GM12878 (cell line): ENCODE results near the gene RANBP1. TPM values are rescaled to one million over a fixed set of nuclear protein-coding genes. Genes with fewer than 3 reads are reported as not detected.

Experiments used
- ATAC-seq: fragments of 200-7000 bp; cut with Tn5 transposase; 3 replicates; pipeline ENCODE4 v1.9.1; 2020; ENCODE audit warnings: mild to moderate bottlenecking, moderate library complexity
- BruUV-seq: library from RNA; stranded (reverse); fragments of 400-500 nt; replicated peaks from 2 replicates; lab custom pipeline; 2021; lab: Mats Ljungman, UMichigan
- CTCF ChIA-PET: fragments of 300-600 bp; sonication (Branson Sonifier 250); formaldehyde crosslinking; extraction: SDS; loops from one replicate; lab custom pipeline; 2021; ENCODE audit warnings: inconsistent platforms; lab: Yijun Ruan, JAX
- POLR2A ChIA-PET: fragments of 350-600 bp; formaldehyde crosslinking; extraction: SDS; loops from one replicate; lab custom pipeline; 2021; ENCODE audit warnings: inconsistent platforms; lab: Charles Lee
- RAD21 ChIA-PET: fragments of 300-600 bp; sonication (Branson Sonifier 250); formaldehyde crosslinking; loops from one replicate; lab custom pipeline; 2023; ENCODE audit warnings: antibody characterized with exemption; ENCODE audit not compliant: unreplicated experiment; lab: Charles Lee
- SMC1A ChIA-PET: fragments of 300-600 bp; sonication (Branson Sonifier 250); formaldehyde crosslinking; loops from one replicate; lab custom pipeline; 2023; ENCODE audit not compliant: unreplicated experiment, uncharacterized antibody; lab: Charles Lee
- DNase-seq: peaks from one replicate; pipeline ENCODE4 v3.0.0-alpha.2; 2011; ENCODE audit warnings: low read depth, low spot score
- FAIRE-seq: peaks from 3 replicates; lab custom pipeline; 2011; peaks lifted over from hg19 to GRCh38; lab: Jason Lieb, UNC
- H2AFZ ChIP-seq: 2 replicates; pipeline ENCODE4 v1.6.0; 2011; ENCODE audit warnings: low read depth, low read length, control low read depth; ENCODE audit not compliant: control insufficient read depth
- H3K27ac ChIP-seq: 2 replicates; pipeline ENCODE4 v1.5.1; 2011; ENCODE audit warnings: control low read depth; ENCODE audit not compliant: control insufficient read depth, insufficient read depth
- H3K27me3 ChIP-seq, 2 experiments: replicated peaks in 1 of 2; 2 replicates each; pipeline versions ENCODE4 v1.6.0 to v1.6.1; 2011; ENCODE audit warnings: low read length in 1 of 2; ENCODE audit not compliant: control insufficient read depth in 2 of 2, insufficient read depth in 2 of 2
- H3K36me3 ChIP-seq, 2 experiments: 2 replicates each; pipeline ENCODE4 v1.5.1; 2011; ENCODE audit warnings: low read length in 1 of 2; ENCODE audit not compliant: control insufficient read depth in 2 of 2, insufficient read depth in 2 of 2
- H3K4me1 ChIP-seq: 2 replicates; pipeline ENCODE4 v1.6.1; 2011; ENCODE audit warnings: mild to moderate bottlenecking, low read length, moderate library complexity, mixed read lengths; ENCODE audit not compliant: control insufficient read depth, insufficient read depth
- H3K4me2 ChIP-seq: 2 replicates; pipeline ENCODE4 v1.6.0; 2011; ENCODE audit warnings: control low read depth; ENCODE audit not compliant: control insufficient read depth, insufficient read depth
- H3K4me3 ChIP-seq: fragments of 200-600 bp; sonication (generic); 2 replicates; pipeline ENCODE4 v1.5.1; 2016
- H3K79me2 ChIP-seq: 2 replicates; pipeline ENCODE4 v1.6.0; 2011; ENCODE audit warnings: low read length; ENCODE audit not compliant: control insufficient read depth, insufficient read depth
- H3K9ac ChIP-seq: 2 replicates; pipeline ENCODE4 v1.8.0; 2011; ENCODE audit warnings: low read length, control low read depth, mixed read lengths; ENCODE audit not compliant: control insufficient read depth, insufficient read depth
- H3K9me3 ChIP-seq: replicated peaks from 3 replicates; pipeline ENCODE4 v1.5.1; 2011; ENCODE audit warnings: mild to moderate bottlenecking, low read length; ENCODE audit not compliant: control insufficient read depth, insufficient read depth
- H4K20me1 ChIP-seq: 2 replicates; pipeline ENCODE4 v1.6.0; 2011; ENCODE audit not compliant: control insufficient read depth, insufficient read depth
- ATF3 ChIP-seq: IDR thresholded peaks from 2 replicates; pipeline ENCODE4 v1.6.1; 2011; ENCODE audit warnings: low read depth, mild to moderate bottlenecking, low read length, moderate library complexity, borderline replicate concordance; ENCODE audit errors: extremely low read depth
- BRCA1 ChIP-seq: IDR thresholded peaks from 2 replicates; pipeline ENCODE4 v1.6.1; 2011; ENCODE audit warnings: low read depth, low read length, improper control_type of control experiment
- CBFB ChIP-seq: IDR thresholded peaks from 2 replicates; pipeline ENCODE4 v1.6.1; 2016; ENCODE audit warnings: antibody characterized with exemption, low read depth
- IKZF1 ChIP-seq: fragments of 450-650 bp; conservative IDR thresholded peaks from 2 replicates; pipeline ENCODE4 v1.6.1; 2017; ENCODE audit warnings: antibody characterized with exemption, mild to moderate bottlenecking
- MEF2A ChIP-seq: IDR thresholded peaks from 2 replicates; pipeline ENCODE4 v1.6.1; 2011; ENCODE audit warnings: low read depth, mild to moderate bottlenecking, low read length, moderate library complexity; ENCODE audit not compliant: insufficient read depth
- MYB ChIP-seq: fragments of 150-350 bp; IDR thresholded peaks from 2 replicates; pipeline ENCODE4 v1.6.1; 2014; ENCODE audit warnings: mild to moderate bottlenecking, low read depth, low read length, borderline replicate concordance
- MYC ChIP-seq: IDR thresholded peaks from 2 replicates; pipeline ENCODE4 v1.6.1; 2011; ENCODE audit warnings: mild to moderate bottlenecking, low read length, moderate library complexity, inconsistent platforms; ENCODE audit not compliant: insufficient read depth, insufficient replicate concordance, insufficient read length, severe bottlenecking
- NFYB ChIP-seq: IDR thresholded peaks from 2 replicates; pipeline ENCODE4 v1.6.1; 2011; ENCODE audit warnings: low read depth, mild to moderate bottlenecking, low read length, improper control_type of control experiment, moderate library complexity; ENCODE audit not compliant: insufficient read depth
- RAD21 ChIP-seq: IDR thresholded peaks from 2 replicates; pipeline ENCODE4 v1.6.1; 2011; ENCODE audit warnings: mild to moderate bottlenecking, low read depth, low read length, moderate library complexity; ENCODE audit not compliant: insufficient read depth
- SMAD1 ChIP-seq: fragments of 450-650 bp; IDR thresholded peaks from 2 replicates; pipeline ENCODE4 v1.6.1; 2018; ENCODE audit warnings: mild to moderate bottlenecking, low read depth; ENCODE audit not compliant: partially characterized antibody
- SMARCA5 ChIP-seq: fragments of 450-650 bp; IDR thresholded peaks from 2 replicates; pipeline ENCODE4 v1.6.1; 2017; ENCODE audit warnings: mild to moderate bottlenecking
- SPI1 ChIP-seq: IDR thresholded peaks from 2 replicates; pipeline ENCODE4 v1.6.1; 2011; ENCODE audit warnings: low read depth, mild to moderate bottlenecking, low read length, moderate library complexity, borderline replicate concordance; ENCODE audit not compliant: insufficient read depth
- SREBF2 ChIP-seq: IDR thresholded peaks from 2 replicates; pipeline ENCODE4 v1.6.1; 2012; ENCODE audit warnings: mild to moderate bottlenecking, low read length
- STAT3 ChIP-seq: IDR thresholded peaks from 2 replicates; pipeline ENCODE4 v1.6.1; 2011; ENCODE audit warnings: low read depth, low read length, improper control_type of control experiment
- ZSCAN29 ChIP-seq: fragments of 450-650 bp; IDR thresholded peaks from 2 replicates; pipeline ENCODE4 v1.6.1; 2017; ENCODE audit warnings: mild to moderate bottlenecking, moderate library complexity
- WGBS: methylation state at CpG from one replicate; pipeline ENCODE4 v1.1.6; 2016; ENCODE audit warnings: low lambda C conversion rate; ENCODE audit not compliant: insufficient replicate concordance, insufficient coverage; ENCODE audit errors: missing lambda C conversion rate; 5-methylcytosine and 5-hydroxymethylcytosine counted together
- in situ Hi-C: fragments of 300-500 bp; cut with MboI; formaldehyde crosslinking; loops from 9 replicates; pipeline ENCODE4 v1.14.3; 2018; ENCODE audit warnings: mixed read lengths
- intact Hi-C: fragments of 100-400 bp; cut with micrococcal nuclease; formaldehyde crosslinking; loops from one replicate; pipeline ENCODE4 v1.14.2; 2022; ENCODE audit not compliant: unreplicated experiment
- polyA plus RNA-seq, 11 experiments: library from polyadenylated mRNA; depleted of rRNA in 4 of 11; unstranded in 6 of 11; stranded (reverse) in 5 of 11; fragments of >200 nt; fragmentation: Nextera tagmentation in 4 of 11; fragmentation: Illumina TruSeq in 1 of 11; extraction: Ambion mirVana in 4 of 11; extraction: Trizol in 1 of 11; gene quantifications; 1 replicate in 1 of 11; 2 replicates in 10 of 11; pipeline versions ENCODE4 v1.2.1 to v1.2.3, GENCODE V29; 2011 to 2016; ENCODE audit warnings: inconsistent platforms in 2 of 11, missing spikeins in 2 of 11, low read depth in 1 of 11
- total RNA-seq, 4 experiments: library from RNA; depleted of rRNA in 3 of 4; stranded (reverse); fragments of >200 nt in 3 of 4; fragmentation: Illumina TruSeq in 1 of 4; extraction: Trizol in 1 of 4; gene quantifications; 2 replicates each; pipeline versions ENCODE4 v1.2.1 to v1.2.3, GENCODE V29; 2013 to 2021

The RANBP1 gene
- total and polyA plus RNA-seq, 10 of the 15 experiments (the other 5 are each of a cell fraction or from before 2014, with no cell fraction given), result 55.3 to 808 (median 394) TPM

GRCh38 chr22:20160041-20160440 is 44.1 kb downstream of the RANBP1 start:
- no TSS peak for BruUV-seq
- Histone ChIP-seq H2AFZ (no peak overlapping the region), H3K4me3 (no peak overlapping the region), H3K4me2 (no peak overlapping the region), H3K27me3 (peaks cover 1 to 2% of the 10 kb centered on the region in 2 experiments; a peak in 3 of 4 replicates), H3K9ac (no peak overlapping the region), H4K20me1 (no peaks in the 10 kb centered on the region), H3K4me1 (no peaks in the 10 kb centered on the region), H3K36me3 (no peaks in the 10 kb centered on the region), H3K27ac (no peak overlapping the region), H3K9me3 (no peaks in the 10 kb centered on the region), H3K79me2 (no peaks in the 10 kb centered on the region)
- 27% methylated on average over 10 of the region's 10 CpGs for WGBS
- TF ChIP-seq RAD21 (no peak), ZSCAN29 (no peak), SMARCA5 (no peak), BRCA1 (no peak), SMAD1 (no peak), MEF2A (no peak), STAT3 (no peak), IKZF1 (no peak), CBFB (no peak), ATF3 (no peak), MYB (no peak), MYC (no peak), NFYB (no peak), SPI1 (no peak), SREBF2 (no peak)
- CTCF ChIA-PET, result interaction anchor here (1.2 kb wide), 1 partner anchor 79 kb away, joined by 10 read pairs; no protein-coding TSS in a partner anchor
- ATAC-seq (no peak), FAIRE-seq (no peak), DNase-seq (no peak)
- SMC1A ChIA-PET, result interaction anchor here (1.4 kb wide), 1 partner anchor 78 kb away, joined by 4 read pairs; no protein-coding TSS in a partner anchor
- intact Hi-C loops (no loop called here), in situ Hi-C loops (no loop called here)
- POLR2A ChIA-PET, result no interaction called here
- RAD21 ChIA-PET, result interaction anchor here (0.6 to 1.3 kb wide), 4 partner anchors 34 to 109 kb away, joined by 3 to 4 read pairs (median 3); no protein-coding TSS in a partner anchor
